Cardiac muscle cell (in vitro differentiated cells and primary cell): Measurements from ENCODE around the gene MICAL2. TPM values are rescaled to one million over a fixed set of nuclear protein-coding genes. Genes with fewer than 3 reads are reported as not detected.

Experiments used
- DNase-seq, 2 donors: peaks; one replicate each; pipeline versions ENCODE4 v3.0.0 to v3.0.0-alpha.2; 2010 to 2017; ENCODE audit warnings: low read depth in 1 of 2, low spot score in 1 of 2
- H3K27ac ChIP-seq: fragments of 200-600 bp; sonication (generic); 2 replicates; pipeline ENCODE4 v1.5.1; 2016
- H3K27me3 ChIP-seq: fragments of 200-600 bp; sonication (generic); 2 replicates; pipeline ENCODE4 v1.6.0; 2016; ENCODE audit warnings: control low read depth
- H3K36me3 ChIP-seq: fragments of 200-600 bp; sonication (generic); 2 replicates; pipeline ENCODE4 v1.5.1; 2016; ENCODE audit warnings: control low read depth
- H3K4me1 ChIP-seq: fragments of 200-600 bp; sonication (generic); 2 replicates; pipeline ENCODE4 v1.8.1; 2017; ENCODE audit warnings: low read depth, mild to moderate bottlenecking, mixed run types
- H3K4me3 ChIP-seq: fragments of 200-600 bp; sonication (generic); 2 replicates; pipeline ENCODE4 v1.5.1; 2016; ENCODE audit warnings: mild to moderate bottlenecking
- H3K9me3 ChIP-seq: fragments of 200-600 bp; sonication (generic); 2 replicates; pipeline ENCODE4 v1.5.1; 2017; ENCODE audit warnings: low read depth, mild to moderate bottlenecking, control low read depth
- polyA plus RNA-seq: library from polyadenylated mRNA; unstranded; fragments of >200 nt; fragmentation: Nextera tagmentation; extraction: Ambion mirVana; gene quantifications from 2 replicates; pipeline ENCODE4 v1.2.1, GENCODE V29; 2016
- total RNA-seq: library from RNA; depleted of rRNA; stranded (reverse); fragments of >200 nt; gene quantifications from 2 replicates; pipeline ENCODE4 v1.2.3, GENCODE V29; 2016
- TF ChIP-seq, protein P1 (sequence below): IDR thresholded peaks from 2 replicates; pipeline ENCODE4 v1.5.1; 2012; ENCODE audit warnings: low read depth, mild to moderate bottlenecking, low read length

MICAL2 gene
- total and polyA plus RNA-seq, 2 experiments from 2014 or later = 153 to 178 TPM

DNA sequence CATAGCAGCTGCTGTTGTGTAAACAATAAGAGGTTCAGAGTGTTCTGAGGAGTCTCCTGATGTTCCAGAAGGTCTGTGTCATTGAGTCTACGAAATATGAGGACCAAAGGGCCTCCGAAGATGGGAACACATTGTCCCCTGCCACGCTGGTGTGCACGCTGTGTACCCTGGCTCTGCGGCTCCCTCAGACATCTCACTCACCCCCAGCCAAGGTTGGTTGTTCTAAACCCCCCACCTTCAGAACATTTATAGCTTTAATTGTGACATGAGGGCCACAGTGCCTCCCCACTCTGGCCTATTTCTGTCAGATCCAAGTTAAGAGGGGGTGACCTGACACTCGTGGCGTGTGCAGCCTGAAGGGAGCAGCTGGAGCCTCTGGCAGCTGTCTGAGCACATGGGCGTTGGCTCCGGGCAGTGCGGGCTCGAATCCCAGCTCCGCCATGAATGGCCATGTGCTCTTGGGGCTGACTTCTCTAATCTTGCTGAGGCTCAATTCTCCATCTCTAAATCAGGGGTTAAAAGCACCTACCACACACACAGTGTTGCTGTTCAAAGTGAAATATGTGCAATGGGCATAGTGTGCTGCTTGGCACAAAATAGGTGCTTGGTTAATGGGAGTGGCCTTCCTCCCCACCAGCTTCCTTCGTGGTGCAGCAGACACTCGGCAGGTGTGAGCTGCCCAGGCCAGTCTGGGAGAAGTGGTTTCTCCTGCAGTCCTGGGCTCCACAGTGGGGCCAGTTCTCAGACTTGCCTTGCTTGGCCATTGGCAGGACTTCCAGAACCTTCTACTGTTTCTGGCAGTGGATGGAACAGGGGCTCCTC, 39.7 kb upstream of the MICAL2 start:
- H3K4me1 ChIP-seq = peaks cover 19% of the 10 kb centered on the region
- TF ChIP-seq, protein P1, sequence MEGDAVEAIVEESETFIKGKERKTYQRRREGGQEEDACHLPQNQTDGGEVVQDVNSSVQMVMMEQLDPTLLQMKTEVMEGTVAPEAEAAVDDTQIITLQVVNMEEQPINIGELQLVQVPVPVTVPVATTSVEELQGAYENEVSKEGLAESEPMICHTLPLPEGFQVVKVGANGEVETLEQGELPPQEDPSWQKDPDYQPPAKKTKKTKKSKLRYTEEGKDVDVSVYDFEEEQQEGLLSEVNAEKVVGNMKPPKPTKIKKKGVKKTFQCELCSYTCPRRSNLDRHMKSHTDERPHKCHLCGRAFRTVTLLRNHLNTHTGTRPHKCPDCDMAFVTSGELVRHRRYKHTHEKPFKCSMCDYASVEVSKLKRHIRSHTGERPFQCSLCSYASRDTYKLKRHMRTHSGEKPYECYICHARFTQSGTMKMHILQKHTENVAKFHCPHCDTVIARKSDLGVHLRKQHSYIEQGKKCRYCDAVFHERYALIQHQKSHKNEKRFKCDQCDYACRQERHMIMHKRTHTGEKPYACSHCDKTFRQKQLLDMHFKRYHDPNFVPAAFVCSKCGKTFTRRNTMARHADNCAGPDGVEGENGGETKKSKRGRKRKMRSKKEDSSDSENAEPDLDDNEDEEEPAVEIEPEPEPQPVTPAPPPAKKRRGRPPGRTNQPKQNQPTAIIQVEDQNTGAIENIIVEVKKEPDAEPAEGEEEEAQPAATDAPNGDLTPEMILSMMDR = no peak
- H3K27ac ChIP-seq = no peak overlapping the region
- H3K36me3 ChIP-seq = no peaks in the 10 kb centered on the region
- DNase-seq = no peak
- H3K9me3 ChIP-seq = no peaks in the 10 kb centered on the region
- no peaks in the 10 kb centered on the region for H3K27me3 ChIP-seq
- no peak overlapping the region for H3K4me3 ChIP-seq

DNA sequence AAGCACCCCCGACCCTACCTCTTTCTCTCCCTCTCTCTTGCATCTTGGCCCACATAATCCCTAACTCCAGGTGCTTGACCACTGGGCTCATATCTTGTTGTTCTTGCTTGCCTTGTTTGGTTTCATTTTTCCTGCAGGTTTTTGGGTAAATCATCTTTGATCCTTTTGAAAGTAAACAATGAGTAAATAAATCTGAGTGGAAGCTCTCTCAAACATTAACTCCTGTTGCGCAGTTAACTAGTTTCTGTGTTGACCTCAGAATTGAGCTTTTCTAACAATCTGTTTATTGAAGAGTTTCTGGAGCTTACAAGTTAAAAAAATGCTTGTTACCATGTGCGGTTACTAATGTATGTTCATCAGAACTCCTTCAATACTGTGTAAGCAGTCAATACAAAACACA, 38.8 kb upstream of the MICAL2 start:
- Histone ChIP-seq H3K36me3 (no peaks in the 10 kb centered on the region), H3K9me3 (no peaks in the 10 kb centered on the region), H3K27ac (no peak overlapping the region), H3K4me1 (peaks cover 13% of the 10 kb centered on the region), H3K4me3 (no peak overlapping the region), H3K27me3 (no peaks in the 10 kb centered on the region)
- no peak for DNase-seq
- TF ChIP-seq, protein P1 = no peak

DNA sequence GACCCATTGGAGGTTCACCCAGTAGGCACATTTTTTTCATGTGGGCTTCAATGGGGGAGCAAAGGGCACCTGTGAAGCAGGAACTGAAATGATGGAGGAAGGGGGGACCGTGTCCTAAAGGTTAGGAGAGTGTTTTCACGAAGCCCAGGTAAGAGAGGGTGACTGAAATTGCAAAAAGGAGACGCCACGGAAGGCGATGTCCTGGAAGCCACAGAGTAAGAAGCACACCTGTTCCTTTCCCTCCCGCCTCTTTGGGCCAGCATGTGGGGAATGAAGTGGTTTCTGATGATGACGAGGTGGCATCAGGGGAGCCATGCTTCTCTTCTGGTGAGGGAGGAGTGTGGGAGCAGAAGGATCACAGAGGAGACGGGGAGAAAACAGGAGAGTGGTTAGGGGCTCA, 37.0 kb upstream of the MICAL2 start:
- H3K36me3 ChIP-seq = no peaks in the 10 kb centered on the region
- H3K27me3 ChIP-seq = no peaks in the 10 kb centered on the region
- H3K4me1 ChIP-seq = no peaks in the 10 kb centered on the region
- no peak for DNase-seq
- TF ChIP-seq, protein P1 = no peak
- H3K9me3 ChIP-seq = no peaks in the 10 kb centered on the region
- H3K4me3 ChIP-seq = no peak overlapping the region
- no peak overlapping the region for H3K27ac ChIP-seq

DNA sequence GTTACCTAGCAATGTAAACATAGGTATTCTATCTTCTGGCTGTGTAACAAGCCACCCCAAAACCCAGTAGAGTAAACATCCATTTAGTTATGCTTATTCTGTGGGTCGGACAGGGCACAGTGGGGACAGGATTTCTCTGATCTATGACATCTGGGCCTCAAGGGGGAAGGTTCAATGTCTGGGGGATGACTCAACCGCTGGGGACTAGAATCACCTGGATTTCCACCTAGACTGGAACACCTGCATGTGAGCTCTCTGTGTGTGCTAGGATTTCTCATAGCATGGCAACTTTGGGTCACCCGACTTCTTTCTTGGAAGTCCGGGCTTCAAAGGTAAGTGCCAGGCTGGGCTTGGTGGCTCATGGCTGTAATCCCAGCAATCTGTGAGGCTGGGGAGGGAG, 36.5 kb upstream of the MICAL2 start:
- H3K36me3 ChIP-seq = no peaks in the 10 kb centered on the region
- H3K9me3 ChIP-seq = no peaks in the 10 kb centered on the region
- no peak overlapping the region for H3K27ac ChIP-seq
- H3K27me3 ChIP-seq = no peaks in the 10 kb centered on the region
- TF ChIP-seq, protein P1 = no peak
- no peak for DNase-seq
- H3K4me1 ChIP-seq = no peaks in the 10 kb centered on the region
- no peak overlapping the region for H3K4me3 ChIP-seq

DNA sequence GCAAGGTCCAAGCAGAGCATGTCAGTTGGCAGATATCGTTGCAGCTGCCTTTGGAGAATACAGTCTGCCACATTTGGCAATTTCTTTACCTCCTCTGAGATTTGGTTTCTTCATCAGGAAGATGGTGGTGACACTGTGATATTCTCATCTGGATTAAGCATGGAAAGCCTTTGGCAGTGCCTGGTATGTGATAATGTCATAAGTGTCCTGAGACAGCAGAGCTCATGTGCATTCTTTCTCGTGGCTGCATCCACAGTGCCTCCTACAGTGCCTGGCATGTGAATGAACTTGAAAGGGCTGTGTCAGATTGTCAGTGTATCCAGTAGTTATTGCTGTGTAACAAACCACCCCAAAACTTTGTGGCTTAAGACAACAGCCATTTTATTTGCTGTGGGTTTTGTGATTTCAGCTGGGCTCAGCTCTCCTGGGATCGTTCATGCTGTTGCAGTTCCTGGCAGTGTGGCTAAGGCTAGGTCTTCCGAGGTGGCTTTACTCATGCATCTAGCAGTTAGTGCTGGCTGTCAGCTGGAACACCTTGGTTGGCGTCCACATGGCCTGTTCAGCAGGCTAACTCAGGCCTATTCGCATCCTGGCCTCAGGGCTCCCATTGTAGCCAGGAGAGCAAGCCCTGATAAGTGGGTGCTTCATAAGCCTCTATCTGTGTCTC, 35.7 kb upstream of the MICAL2 start:
- DNase-seq = no peak
- H3K27ac ChIP-seq = no peak overlapping the region
- TF ChIP-seq, protein P1 = no peak
- no peak overlapping the region for H3K4me3 ChIP-seq
- no peaks in the 10 kb centered on the region for H3K4me1 ChIP-seq
- H3K36me3 ChIP-seq = no peaks in the 10 kb centered on the region
- no peaks in the 10 kb centered on the region for H3K27me3 ChIP-seq
- H3K9me3 ChIP-seq = no peaks in the 10 kb centered on the region
